Activated T-helper 9 cell treated with anti-CD3 and anti-CD28 coated beads, Interleukin-2, amount 50 U/mL, for 16 hours (primary cell): ENCODE results near the gene WDR83.
"Not testable (repeated sequence)": the region's sequence is repeated elsewhere in the genome, so short reads cannot be mapped to it uniquely, and the experiment has no call there.

ENCODE experiments used
- DNase-seq: peaks from one replicate; pipeline ENCODE4 v3.0.0-alpha.2; 2020; ENCODE audit warnings: low read depth

WDR83 gene

GRCh38 chr19:12685831-12686230 is 19.2 kb downstream of the WDR83 start:
- no peak for DNase-seq

DNA sequence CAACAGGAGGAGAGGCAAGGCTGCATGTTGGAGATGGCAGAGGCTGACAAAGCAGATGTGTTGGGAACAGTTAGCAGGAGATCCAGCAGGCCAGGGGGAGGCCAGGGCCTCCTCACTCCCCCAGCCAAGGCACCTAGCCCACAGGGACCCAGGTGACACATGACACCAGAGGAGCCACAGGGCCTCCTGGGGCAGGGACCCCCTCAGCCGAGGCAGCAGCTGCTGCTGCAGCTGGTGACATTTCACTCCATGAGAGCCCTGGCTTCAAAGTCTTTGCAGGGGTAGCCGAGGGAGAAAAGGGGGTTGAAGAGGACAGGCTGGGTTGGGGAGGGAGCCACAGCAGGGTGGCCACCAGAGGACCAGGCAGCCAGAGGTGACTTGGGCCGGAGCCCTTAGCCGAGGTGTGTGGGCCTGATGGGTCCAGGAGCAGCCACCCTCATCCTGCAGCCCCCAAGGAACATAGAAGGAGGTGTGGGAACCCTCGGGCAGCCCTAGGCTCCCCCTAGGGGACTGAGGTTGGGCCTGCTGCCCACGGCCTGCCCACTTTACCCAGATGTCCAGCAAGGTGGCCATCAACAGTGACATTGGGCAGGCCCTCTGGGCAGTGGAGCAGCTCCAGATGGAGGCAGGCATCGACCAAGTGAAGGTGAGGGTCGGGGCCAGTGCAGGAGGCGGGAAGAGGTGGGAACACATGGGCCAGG is 21.0 kb downstream of the WDR83 start, which contains the start of gene GNG14:
TSS of gene GNG14 (plus strand) at position 503 of the 701 bp plus-strand sequence. CDS start at position 554, 51 bp downstream.
- no peak for DNase-seq

DNA sequence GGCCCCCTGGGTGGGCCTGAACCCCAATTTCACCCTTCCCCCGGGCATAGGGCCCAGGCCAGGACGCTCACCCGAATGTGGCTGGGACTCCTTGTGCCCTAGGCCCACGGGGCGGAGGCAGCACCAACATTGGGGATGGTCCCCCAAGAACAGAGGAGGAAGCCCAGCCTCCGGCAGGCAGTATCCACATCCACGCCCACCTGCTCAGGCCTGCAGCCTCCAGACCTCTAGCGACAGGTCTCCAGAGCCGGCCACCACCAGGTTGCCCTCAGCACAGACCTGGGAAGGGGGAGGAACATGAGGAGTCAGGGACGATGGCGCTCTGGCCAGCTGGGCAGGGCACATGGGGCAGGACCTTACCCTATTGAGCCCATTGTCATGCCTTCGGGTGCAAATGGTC is 22.4 kb downstream of the WDR83 start:
- no peak for DNase-seq

DNA sequence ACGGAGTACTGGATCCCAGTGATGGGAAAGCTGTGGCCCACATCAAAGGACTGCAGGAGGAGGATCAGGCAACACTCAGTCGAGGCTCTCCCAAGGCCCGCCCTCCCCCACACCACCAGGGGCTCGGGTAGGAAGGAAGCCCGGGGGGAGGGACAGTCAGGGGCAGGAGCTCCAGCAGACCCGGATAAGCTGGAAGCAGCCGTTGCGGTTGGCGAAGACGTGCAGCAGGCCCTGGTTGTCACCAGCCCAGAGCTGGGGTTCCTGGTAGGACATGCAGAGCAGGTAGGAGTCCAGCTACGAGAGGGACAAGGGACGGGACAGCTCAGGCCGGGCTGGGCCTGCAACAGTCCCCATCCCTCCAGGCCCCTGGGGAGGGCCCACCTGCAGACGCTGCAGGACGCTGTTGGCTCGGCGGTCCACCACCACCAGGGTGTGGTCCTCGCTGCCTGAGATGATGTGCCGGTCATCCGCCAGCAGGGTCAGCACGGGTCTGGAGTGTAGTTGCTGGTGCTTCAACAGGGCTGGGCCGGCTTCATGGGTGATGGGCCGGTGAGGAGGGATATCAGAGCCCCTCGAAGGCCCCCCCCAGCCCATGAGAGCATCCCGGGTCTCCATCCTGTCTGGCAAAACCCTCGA is 23.1 kb downstream of the WDR83 start:
- no peak for DNase-seq

DNA sequence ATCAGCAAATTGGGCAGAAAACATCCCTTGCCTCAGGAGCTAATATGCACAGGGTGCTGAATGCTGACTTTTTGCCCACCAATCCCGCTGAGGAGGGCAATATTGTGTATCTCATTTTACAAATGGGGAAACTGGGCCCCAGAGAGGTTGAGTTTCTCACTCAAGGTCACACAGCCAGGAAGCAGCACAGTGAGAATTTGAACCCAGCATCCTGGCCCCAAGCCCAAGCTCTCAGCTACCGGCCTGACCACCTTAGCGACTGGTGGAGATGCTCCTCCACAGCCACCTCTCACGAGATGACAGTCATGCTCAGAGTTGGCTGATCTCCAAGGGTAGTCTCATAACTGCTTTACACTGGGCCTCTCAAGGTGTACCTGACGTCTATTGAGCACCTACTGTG is 26.4 kb downstream of the WDR83 start:
- DNase-seq, result no peak

GRCh38 chr19:12694641-12695040 is 28.0 kb downstream of the WDR83 start:
- no peak for DNase-seq

DNA sequence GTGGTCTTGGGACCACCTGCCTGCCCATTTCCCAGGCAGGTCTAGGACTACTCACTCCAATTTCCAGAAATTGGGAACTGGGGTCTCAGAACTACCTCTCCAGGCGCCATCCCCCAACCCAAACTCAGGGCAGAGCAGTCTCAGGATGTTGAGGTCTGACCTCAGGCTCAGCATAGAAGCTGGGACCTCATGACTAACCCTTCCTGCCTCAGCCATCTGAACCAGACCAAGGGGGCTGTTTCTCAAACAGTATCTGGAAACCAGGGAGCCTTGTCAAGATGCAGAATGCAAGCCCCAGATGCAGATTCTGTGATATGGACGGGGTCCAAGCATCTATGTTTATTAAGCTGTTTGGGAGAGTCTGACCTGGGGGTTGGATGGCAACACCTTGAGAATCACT is 28.5 kb downstream of the WDR83 start:
- DNase-seq, result no peak

- DNase-seq, result no peak
Observed at GRCh38 chr19:12695514-12695913, 28.9 kb downstream of the WDR83 start.

- DNase-seq, result no peak
Observed at GRCh38 chr19:12695997-12696365, 29.4 kb downstream of the WDR83 start.

- DNase-seq, result peak; percentile 95
Observed at GRCh38 chr19:12696366-12697335, 30.0 kb downstream of the WDR83 start, which contains the start of gene FBXW9. TSS of gene FBXW9 (minus strand) at chr19:12696631. CDS start at chr19:12696581, 50 bp downstream.

- not testable (repeated sequence) for DNase-seq
Observed at GRCh38 chr19:12697425-12697824, 30.8 kb downstream of the WDR83 start.

GRCh38 chr19:12698138-12698537 is 31.5 kb downstream of the WDR83 start:
- DNase-seq, result no peak

DNA sequence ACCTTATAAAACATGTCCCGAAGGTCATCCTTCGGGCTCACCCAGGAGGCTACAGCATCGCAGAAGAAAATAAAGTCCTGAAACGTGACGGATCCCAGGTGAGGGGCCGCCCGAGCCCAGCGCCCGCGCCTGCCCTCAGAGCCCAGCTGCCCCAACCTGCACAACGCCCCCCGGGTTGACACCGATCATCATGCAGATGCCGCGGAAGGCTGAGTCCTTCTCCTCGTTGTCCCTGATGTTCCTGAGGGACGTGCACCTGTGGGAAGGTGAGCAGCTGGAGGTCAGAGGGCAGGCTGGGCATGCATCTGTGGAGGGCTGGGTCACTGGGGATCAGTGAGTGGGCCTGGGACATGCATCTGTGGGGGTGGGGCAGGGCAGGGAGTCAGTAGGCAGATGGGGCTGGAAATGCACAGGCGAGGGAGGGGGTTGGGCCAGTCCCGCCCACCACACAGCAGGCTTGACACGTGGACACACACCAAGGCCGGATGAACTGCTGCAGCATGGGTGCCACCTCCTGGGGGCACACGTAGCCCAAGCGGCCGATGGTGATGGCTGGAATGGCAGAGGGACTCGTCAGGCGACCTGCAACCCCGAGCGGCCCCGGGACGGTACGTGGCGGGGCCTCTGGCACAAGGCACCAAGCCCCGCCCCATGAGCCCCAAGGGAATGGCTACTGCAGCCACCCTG is 35.1 kb downstream of the WDR83 start:
- DNase-seq, result no peak

- no peak for DNase-seq
Observed at GRCh38 chr19:12703046-12703445, 36.4 kb downstream of the WDR83 start.

GRCh38 chr19:12705169-12705568 is 38.6 kb downstream of the WDR83 start:
- no peak for DNase-seq

- no peak for DNase-seq
Observed at GRCh38 chr19:12705654-12706331, 39.2 kb downstream of the WDR83 start.

DNA sequence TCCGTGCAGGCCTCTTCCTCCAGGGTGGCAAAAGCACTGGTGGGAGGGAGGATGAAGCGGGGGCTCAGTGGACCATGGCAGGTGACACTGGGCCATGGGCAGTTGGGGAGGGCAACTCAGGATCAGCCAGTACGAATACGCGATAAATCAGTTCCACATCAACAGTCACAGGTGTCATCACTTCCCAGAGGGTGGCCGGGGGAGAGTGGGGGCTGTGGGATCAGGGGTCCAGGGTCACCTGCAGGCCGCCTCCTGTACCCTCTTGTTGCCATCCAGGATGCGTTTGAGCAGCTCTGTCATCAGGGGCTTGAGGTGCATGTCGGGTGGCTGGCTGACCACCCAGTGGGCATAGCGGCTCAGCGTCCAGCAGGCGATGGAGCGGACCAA is 39.7 kb downstream of the WDR83 start:
- DNase-seq, result no peak

DNA sequence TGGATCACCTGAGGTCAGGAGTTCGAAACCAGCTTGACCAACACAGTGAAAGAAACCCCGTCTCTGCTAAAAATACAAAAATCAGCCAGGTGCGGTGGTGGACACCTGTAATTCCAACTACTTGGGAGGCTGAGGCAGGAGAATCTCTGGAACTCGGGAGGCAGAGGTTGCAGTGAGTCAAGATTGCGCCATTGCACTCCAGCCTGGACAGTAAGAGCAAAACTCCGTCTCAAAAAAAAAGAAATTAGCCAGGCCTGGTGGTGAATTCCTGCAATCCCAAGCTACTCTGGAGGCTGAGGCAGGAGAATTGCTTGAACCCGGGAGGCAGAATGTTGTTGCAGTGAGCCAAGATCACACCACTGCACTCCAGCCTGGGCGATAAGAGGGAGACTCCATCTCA is 42.0 kb downstream of the WDR83 start:
- DNase-seq, result no peak

DNA sequence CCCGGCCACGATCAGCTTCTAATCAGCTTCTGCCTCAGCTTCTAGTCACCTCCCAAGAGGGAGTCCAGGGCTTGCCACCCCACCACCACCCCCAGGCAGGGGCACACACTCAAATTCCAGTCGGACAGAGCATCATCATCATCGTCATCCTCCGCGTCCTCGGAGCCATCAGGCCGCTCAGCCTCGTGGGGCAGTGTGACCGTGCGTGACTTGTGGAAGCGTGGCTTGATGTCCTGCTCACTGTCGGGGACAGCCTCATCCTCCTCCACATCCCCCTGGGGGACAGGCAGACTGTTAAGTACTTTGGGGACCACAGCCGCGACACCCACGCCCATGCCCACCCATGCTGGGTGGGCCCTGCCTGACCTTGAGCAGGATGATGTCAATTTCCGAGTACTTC is 44.6 kb downstream of the WDR83 start:
- DNase-seq, result no peak

DNA sequence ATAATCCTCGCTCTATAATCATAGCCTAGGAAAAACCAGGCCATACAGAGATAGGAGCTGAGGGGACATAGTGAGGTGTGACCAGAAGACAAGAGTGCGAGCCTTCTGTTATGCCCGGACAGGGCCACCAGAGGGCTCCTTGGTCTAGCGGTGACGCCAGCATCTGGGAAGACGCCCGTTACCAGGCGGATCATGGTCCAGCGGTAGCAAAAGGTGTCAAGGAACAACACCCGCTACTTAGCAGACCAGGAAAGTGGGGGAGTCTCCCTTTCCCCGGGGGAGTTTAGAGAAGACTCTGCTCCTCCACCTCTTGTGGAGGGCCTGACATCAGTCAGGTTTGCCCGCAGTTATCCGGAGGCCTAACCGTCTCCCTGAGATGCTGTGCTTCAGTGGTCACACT is 45.5 kb downstream of the WDR83 start:
- not testable (repeated sequence) for DNase-seq

GRCh38 chr19:12713304-12713703 is 46.7 kb downstream of the WDR83 start:
- not testable (repeated sequence) for DNase-seq
